Stimulated activated CD4-positive, alpha-beta T cell treated with anti-CD3 and anti-CD28 coated beads, Interleukin-2, amount 100 ng/mL, for 24 hours (primary cell): Measurements from ENCODE around the gene ZNF273.
"Not testable (repeated sequence)": the region's sequence is repeated elsewhere in the genome, so short reads cannot be mapped to it uniquely, and the experiment has no call there.

Source experiments
- DNase-seq, 2 donors: peaks; one replicate each; pipeline ENCODE4 v3.0.0-alpha.2; 2020

Gene ZNF273

DNA sequence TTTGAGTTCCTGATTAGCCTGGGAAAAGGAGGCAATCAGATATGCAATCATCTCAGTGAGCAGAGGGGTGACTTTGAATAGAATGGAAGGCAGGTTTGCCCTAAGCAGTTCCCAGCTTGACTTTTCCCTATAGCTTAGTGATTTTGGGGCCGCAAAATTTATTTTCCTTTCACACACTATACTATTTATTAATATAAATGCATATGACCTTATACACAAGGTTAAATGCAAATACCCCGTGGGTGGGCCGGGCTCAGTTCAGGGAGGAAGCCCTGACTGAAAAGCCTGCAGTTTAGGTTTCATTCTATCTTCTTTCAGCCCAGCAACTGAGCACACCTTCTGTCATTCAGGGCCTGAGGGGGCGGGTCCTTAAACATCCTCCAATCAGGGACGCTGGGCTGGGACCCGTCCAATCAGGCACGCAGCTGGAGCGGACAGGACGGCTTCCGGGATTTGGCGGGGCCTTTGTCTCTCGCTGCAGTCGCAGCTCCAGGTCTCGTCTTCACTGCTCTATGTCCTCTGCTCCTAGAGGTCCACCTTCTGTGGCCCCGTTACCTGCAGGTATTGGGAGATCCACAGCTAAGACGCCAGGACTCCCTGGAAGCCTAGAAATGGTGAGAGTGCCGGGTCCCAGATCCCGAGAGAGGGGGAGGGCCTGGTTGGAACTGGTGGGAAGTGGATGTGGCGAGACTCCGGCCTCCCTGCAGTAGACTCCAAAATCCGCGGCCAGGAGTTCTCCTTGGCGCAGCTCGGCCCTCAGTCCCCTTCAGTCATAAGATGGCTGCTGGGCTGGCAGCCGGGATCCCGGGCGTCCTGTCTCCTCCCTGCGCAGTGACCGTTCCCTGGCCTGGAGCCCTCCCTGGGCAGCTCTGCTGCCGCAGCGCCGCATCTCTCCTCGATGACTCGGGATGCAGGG lies at the start of gene ZNF273:
Gene ZNF273 (plus strand): TSS at position 468 of the 916 bp plus-strand sequence. CDS start 45 bp downstream, at position 513.
- peak; percentile 89 to 92 for DNase-seq

GRCh38 chr7:64853679-64854078 lies 49.4 kb upstream of the ZNF273 start:
- no peak for DNase-seq

DNA sequence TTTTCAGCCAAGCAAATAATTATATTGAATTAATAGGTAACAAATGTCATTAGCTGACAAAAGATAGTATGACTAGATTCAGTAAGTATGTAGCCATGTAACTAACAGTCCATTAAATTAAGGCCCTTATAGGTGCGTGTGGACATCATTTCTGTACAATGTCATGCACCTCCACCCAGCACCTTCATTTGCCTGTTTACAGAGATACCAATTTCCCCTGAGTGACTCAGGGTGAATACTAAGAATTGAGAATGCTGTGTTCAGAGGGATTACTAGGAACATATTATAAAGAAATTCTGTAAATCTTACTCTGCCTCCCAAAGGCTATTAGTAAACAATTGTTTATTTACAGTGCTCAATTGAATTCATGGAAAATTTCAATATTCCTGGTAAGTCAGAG lies 48.1 kb upstream of the ZNF273 start:
- no peak for DNase-seq

GRCh38 chr7:64863021-64863420 lies 40.1 kb upstream of the ZNF273 start:
- no peak for DNase-seq

GRCh38 chr7:64863530-64863929 lies 39.5 kb upstream of the ZNF273 start:
- not testable (repeated sequence) for DNase-seq

DNA sequence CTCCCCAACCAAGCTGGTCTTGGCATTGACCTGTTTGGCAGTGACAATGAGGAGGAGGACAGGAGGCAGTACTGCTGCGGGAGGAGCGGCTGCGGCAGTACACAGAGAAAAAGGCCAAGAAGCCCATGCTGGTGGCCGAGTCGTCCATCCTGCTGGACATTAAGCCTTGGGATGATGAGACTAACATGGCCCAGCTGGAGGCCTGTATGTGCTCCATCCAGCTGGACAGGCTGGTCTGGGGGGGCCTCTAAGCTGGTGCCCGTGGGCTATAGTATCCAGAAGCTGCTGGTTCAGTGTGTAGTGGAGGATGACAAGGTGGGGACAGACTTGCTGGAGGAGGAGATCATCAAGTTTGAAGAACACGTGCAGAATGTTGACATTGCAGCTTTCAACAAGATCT lies 39.1 kb upstream of the ZNF273 start:
- DNase-seq: no peak

- no peak for DNase-seq
These were observed 35.1 kb upstream of the ZNF273 start for GRCh38 chr7:64867863-64868440.

DNA sequence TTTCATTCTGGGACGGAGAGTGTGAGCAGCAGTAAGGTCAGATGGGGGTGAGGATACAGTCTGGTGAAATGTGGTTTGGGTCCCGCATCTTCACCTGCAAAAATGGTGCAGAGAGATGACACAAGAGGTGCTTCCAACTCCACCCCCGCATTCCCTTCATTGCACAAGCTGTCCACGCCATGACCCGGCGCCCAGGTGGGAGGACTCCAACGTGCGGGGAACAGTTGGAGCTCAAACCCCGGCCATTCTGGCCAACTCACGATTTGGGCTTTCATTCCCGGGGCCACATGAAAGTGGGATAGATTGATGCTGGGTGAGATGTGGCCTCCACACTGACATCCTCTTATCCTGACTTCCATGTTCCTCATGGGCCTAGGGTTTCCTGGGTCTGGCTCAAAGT lies 34.6 kb upstream of the ZNF273 start:
- DNase-seq: no peak

GRCh38 chr7:64869121-64869725 lies 33.9 kb upstream of the ZNF273 start:
- DNase-seq: no peak

GRCh38 chr7:64869912-64870562 lies 33.0 kb upstream of the ZNF273 start:
- DNase-seq: no peak

DNA sequence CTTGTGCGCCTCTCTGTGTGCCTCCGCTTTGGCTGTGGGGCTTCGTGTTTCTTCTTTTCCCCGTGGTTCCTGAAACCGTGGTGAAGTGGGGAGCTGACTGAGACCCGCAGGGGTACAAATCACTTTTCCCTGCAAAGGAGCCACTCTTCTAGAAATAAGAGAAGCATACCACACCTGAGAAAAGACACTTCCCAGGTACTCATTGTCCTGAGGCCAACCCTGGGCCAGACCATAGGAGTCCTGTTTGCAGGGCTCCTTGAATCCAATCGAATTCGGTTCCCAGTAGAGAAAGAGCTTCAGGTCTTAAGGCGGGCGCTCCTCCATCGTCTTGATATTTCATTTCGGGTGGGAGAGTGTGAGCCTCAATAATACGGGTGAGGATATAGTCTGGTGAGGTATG lies 32.4 kb upstream of the ZNF273 start:
- DNase-seq: no peak

- DNase-seq: no peak
These were observed 31.3 kb upstream of the ZNF273 start for GRCh38 chr7:64871761-64872160.

GRCh38 chr7:64872351-64873154 lies 30.5 kb upstream of the ZNF273 start:
- DNase-seq: no peak

DNA sequence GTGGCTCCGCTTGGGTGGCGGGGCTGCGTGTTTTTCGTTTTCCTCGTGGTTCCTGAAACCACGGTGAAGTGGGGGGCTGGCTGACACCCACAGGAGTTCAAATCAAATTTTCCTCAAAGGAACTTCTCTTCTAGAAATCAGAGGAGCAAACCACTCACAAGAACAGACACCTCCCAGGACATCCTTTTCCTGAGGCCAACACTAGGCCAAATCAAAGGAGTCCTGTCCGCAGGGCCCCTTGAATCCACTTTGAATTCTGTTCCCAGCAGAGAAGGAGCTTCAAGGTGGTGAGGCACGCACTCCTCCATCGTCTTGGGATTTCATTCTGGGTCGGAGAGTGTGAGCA lies 29.9 kb upstream of the ZNF273 start:
- DNase-seq: no peak

- DNase-seq: no peak
These were observed 29.6 kb upstream of the ZNF273 start for GRCh38 chr7:64873517-64873916.

DNA sequence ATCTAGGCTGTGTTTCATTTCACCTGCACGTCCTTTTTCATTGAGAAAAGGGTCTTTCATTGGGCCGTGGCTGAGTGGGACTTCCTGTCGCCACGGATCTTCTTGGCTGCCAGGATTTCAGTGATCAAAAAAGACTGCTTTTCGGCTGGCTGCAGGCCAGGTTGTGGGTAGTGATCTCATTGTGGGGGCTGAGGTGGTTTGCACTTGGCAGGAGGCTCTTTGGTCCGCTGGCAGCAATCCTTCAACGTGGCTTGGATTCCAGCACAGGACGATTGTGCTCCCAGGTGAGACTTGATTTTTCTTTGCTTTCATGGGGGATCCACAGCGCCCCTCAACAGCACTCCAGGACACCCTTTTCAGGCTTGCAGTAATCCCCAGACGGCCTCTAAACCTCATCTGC lies 29.0 kb upstream of the ZNF273 start:
- DNase-seq: no peak

- DNase-seq: no peak
These were observed 28.4 kb upstream of the ZNF273 start for GRCh38 chr7:64874562-64875250.

DNA sequence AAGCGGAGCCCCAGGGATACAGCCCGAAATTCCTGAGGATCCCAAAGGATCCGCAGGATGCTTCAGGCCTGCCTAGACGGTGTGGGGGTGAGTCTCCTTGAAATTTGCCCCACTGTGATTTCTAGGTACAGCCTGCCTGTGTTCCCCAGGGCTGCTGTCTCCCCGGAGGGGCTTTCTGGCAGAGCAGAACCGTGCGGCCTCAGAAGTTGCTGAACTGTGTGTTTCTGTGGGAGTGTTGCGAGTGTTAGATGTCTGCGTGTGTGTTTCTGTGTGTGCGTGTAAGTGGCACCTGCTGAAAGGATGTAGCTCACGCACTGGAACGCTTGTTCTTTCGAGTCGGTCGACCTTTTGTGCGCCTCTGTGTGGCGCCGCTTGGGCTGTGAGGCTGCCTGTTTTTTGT lies 27.8 kb upstream of the ZNF273 start:
- no peak for DNase-seq

DNA sequence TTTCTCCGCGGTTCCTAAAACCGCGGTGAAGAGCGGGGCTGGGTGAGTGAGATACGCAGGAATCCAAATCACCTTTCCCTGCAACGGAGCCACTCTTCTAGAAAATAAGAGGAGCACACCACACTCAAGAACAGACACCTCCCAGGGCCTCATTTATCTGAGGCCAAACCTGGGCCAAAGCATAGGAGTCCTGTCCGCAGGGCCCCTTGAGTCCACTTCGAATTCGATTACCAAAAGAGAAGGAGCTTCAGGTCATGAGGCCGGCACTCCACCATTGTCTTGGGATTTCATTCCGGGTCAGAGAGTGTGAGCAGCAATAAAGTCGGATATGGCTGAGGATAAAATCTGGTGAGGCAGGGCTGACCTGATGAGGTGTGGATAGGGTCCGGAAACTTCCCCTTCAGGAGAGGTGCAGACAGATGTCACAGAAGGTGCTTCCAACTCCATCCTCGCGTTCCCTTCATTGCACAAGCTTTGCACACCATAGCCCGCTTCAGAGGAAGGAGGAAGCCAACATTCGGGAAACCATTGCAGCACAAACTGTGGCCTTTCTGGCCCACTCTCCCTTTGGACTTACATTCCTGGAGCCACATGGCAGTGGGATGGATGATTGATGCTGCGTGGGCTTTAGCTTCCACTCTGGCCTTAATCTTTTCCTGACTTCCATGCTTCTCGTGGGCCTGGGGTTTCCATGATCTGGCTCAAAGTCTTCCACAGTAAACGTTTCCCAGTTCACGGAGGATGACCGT lies 27.2 kb upstream of the ZNF273 start:
- DNase-seq: no peak

DNA sequence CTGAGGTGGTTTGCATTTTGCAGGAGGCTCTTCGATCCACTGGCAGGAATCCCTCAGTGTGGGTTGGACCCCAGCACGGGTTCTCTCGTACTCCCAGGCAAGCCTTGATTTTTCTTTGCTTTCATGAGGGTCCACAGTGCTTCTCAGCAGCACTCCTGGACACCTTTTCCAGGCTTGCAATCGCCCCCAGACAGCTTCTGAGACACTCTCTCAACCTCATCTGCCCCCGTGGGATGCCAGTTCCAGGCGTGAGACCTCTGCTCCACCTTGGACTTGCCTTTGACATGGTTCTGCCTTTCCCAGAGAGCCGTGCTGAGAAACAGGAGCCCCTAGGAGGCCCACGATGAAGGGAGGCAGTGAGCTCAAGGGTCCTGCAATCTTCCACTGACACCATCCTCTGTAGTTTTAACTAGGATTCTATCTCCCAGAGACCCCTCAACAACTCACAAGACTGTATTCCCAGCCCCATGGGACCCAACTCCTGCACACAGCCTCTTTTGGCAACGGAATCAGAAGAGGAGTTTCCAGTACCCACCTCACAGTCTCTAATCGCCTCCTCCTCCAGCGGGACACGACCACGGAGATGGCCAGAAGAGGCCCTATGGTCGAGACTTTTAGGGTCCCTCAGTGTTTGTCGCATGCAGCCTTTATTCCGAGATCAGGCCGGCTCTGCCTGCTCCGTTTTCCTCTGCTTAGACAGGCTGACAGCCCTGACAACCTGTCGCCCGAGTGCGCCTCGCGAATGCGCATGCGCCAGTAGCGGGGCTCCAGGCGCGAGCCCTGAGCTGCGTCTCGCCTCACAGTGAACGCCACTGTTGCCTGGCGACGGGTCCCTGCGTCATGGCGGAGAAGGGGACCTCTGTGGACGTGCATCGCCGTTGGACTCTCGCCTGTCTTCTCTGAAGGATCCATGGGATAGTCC lies 26.0 kb upstream of the ZNF273 start:
- peak; percentile 63 to 78 for DNase-seq
